ENCODE results near the gene PTPRCAP.

The PTPRCAP gene

GRCh38 chr11:67441098-67441563 lies 3.6 kb upstream of the PTPRCAP start:
- no peak overlapping the region for H2AK5ac ChIP-seq (ENCODE audit: low read length)
- no peak overlapping the region for H4K8ac ChIP-seq (ENCODE audit: low read depth, low read length)
- no peaks in the 10 kb centered on the region for H3K79me2 ChIP-seq (ENCODE audit: control insufficient read depth, insufficient read depth, low read length)
- no CpG with 5 or more reads among the region's 21 CpGs for WGBS (ENCODE audit: extremely low coverage, insufficient coverage, low lambda C conversion rate)
- H3K4me2 ChIP-seq (ENCODE audit: low read length): no peak overlapping the region
- no peak for DNase-seq
- no peak overlapping the region for H3K18ac ChIP-seq (ENCODE audit: low read length)
- H3K4me3 ChIP-seq (ENCODE audit: low read length): no peak overlapping the region
- H4K5ac ChIP-seq (ENCODE audit: low read length): no peak overlapping the region
- no peak overlapping the region for H3K4ac ChIP-seq (ENCODE audit: low read depth, low read length)
- no peaks in the 10 kb centered on the region for H3K36me3 ChIP-seq (ENCODE audit: control insufficient read depth, insufficient read depth, low read length)
- no peak overlapping the region for H3K56ac ChIP-seq (ENCODE audit: low read length)
- no peak overlapping the region for H2BK5ac ChIP-seq (ENCODE audit: low read length)
- H2BK15ac ChIP-seq (replicated peaks; ENCODE audit: low read depth): no peak overlapping the region
- no peak overlapping the region for H3K23ac ChIP-seq (ENCODE audit: low read length)
- no peaks in the 10 kb centered on the region for H3K27me3 ChIP-seq (ENCODE audit: insufficient read depth, low read length, poor library complexity)
- no peaks in the 10 kb centered on the region for H3K79me1 ChIP-seq (ENCODE audit: low read length)
- H3K27ac ChIP-seq (ENCODE audit: low read depth, low read length): no peak overlapping the region
- H3K4me1 ChIP-seq (ENCODE audit: control insufficient read depth, low read depth, low read length): peaks cover 2% of the 10 kb centered on the region
- H2BK120ac ChIP-seq (ENCODE audit: low read depth, low read length): no peak overlapping the region
- H3K9ac ChIP-seq (ENCODE audit: low read length): no peak overlapping the region

- H4K8ac ChIP-seq (ENCODE audit: low read depth, low read length): no peak overlapping the region
- H3K4me3 ChIP-seq (ENCODE audit: low read length): no peak overlapping the region
- no peaks in the 10 kb centered on the region for H3K36me3 ChIP-seq (ENCODE audit: control insufficient read depth, insufficient read depth, low read length)
- H3K9ac ChIP-seq (ENCODE audit: low read length): no peak overlapping the region
- WGBS (ENCODE audit: extremely low coverage, insufficient coverage, low lambda C conversion rate): no CpG with 5 or more reads among the region's 17 CpGs
- no peak overlapping the region for H3K56ac ChIP-seq (ENCODE audit: low read length)
- peaks cover 2% of the 10 kb centered on the region for H3K4me1 ChIP-seq (ENCODE audit: control insufficient read depth, low read depth, low read length)
- no peak overlapping the region for H2AK5ac ChIP-seq (ENCODE audit: low read length)
- no peak for DNase-seq
- no peaks in the 10 kb centered on the region for H3K79me2 ChIP-seq (ENCODE audit: control insufficient read depth, insufficient read depth, low read length)
- no peak overlapping the region for H2BK15ac ChIP-seq (replicated peaks; ENCODE audit: low read depth)
- no peaks in the 10 kb centered on the region for H3K27me3 ChIP-seq (ENCODE audit: insufficient read depth, low read length, poor library complexity)
- H3K4ac ChIP-seq (ENCODE audit: low read depth, low read length): no peak overlapping the region
- H3K18ac ChIP-seq (ENCODE audit: low read length): no peak overlapping the region
- H2BK5ac ChIP-seq (ENCODE audit: low read length): no peak overlapping the region
- H3K79me1 ChIP-seq (ENCODE audit: low read length): no peaks in the 10 kb centered on the region
- no peak overlapping the region for H3K23ac ChIP-seq (ENCODE audit: low read length)
- H3K27ac ChIP-seq (ENCODE audit: low read depth, low read length): no peak overlapping the region
- no peak overlapping the region for H4K5ac ChIP-seq (ENCODE audit: low read length)
- no peak overlapping the region for H3K4me2 ChIP-seq (ENCODE audit: low read length)
- H2BK120ac ChIP-seq (ENCODE audit: low read depth, low read length): no peak overlapping the region
Observed at GRCh38 chr11:67440229-67441097, 3.0 kb upstream of the PTPRCAP start.

DNA sequence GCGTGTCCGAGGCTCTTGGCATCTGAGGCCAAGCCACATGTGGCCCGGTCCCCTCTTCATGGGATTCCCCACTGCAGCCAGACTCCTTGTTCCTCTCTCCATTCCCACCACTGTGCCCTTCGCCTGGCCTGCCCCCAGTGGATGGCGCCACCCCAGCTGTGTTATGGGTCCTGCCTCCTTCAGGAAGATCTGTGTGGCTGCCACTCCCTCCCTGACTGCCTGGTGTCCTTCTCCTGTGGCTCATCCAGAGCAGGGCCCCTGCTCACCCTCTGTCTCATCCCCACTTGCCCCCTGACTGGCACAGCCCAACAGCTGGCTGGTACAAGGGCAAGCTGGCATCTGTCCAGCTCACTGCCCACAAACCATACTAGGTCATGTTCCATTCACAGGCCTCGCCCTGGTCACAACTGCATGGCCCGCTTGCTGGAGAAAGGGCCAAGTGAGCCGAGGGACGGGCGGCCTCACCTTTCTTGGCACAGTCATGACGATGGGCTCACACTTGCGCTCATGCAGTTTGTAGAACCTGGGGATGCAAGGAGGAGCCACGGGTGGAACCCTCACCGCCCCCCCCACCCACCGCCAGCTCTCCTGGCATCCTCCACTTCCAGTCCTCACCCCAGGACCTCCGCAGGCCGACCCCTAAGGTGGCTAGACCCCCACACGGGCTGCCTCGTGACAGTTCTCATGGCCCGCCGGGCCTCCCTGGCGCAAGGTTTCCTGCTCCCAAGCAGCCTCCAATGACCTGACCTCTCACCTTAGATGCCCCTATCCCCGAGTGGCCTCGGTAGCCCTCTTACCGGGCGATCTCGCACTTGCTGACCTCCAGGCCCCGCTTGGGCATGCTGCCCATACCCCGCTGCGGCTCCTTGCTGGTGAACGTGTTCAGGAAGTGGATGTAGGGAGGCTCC lies 2.1 kb upstream of the PTPRCAP start:
- H3K36me3 ChIP-seq (ENCODE audit: control insufficient read depth, insufficient read depth, low read length): no peaks in the 10 kb centered on the region
- H4K8ac ChIP-seq (ENCODE audit: low read depth, low read length): no peak overlapping the region
- H3K79me2 ChIP-seq (ENCODE audit: control insufficient read depth, insufficient read depth, low read length): no peaks in the 10 kb centered on the region
- H3K4me2 ChIP-seq (ENCODE audit: low read length): no peak overlapping the region
- no peak overlapping the region for H3K23ac ChIP-seq (ENCODE audit: low read length)
- peaks cover 2% of the 10 kb centered on the region for H3K4me1 ChIP-seq (ENCODE audit: control insufficient read depth, low read depth, low read length)
- WGBS (ENCODE audit: extremely low coverage, insufficient coverage, low lambda C conversion rate): no CpG with 5 or more reads among the region's 31 CpGs
- no peak overlapping the region for H3K4ac ChIP-seq (ENCODE audit: low read depth, low read length)
- H2BK5ac ChIP-seq (ENCODE audit: low read length): no peak overlapping the region
- H3K18ac ChIP-seq (ENCODE audit: low read length): no peak overlapping the region
- no peaks in the 10 kb centered on the region for H3K27me3 ChIP-seq (ENCODE audit: insufficient read depth, low read length, poor library complexity)
- H4K5ac ChIP-seq (ENCODE audit: low read length): no peak overlapping the region
- H3K27ac ChIP-seq (ENCODE audit: low read depth, low read length): no peak overlapping the region
- H3K56ac ChIP-seq (ENCODE audit: low read length): no peak overlapping the region
- H3K9ac ChIP-seq (ENCODE audit: low read length): no peak overlapping the region
- DNase-seq: peak; percentile 62
- H3K4me3 ChIP-seq (ENCODE audit: low read length): no peak overlapping the region
- H3K79me1 ChIP-seq (ENCODE audit: low read length): no peaks in the 10 kb centered on the region
- no peak overlapping the region for H2BK120ac ChIP-seq (ENCODE audit: low read depth, low read length)
- H2AK5ac ChIP-seq (ENCODE audit: low read length): no peak overlapping the region
- H2BK15ac ChIP-seq (replicated peaks; ENCODE audit: low read depth): no peak overlapping the region

DNA sequence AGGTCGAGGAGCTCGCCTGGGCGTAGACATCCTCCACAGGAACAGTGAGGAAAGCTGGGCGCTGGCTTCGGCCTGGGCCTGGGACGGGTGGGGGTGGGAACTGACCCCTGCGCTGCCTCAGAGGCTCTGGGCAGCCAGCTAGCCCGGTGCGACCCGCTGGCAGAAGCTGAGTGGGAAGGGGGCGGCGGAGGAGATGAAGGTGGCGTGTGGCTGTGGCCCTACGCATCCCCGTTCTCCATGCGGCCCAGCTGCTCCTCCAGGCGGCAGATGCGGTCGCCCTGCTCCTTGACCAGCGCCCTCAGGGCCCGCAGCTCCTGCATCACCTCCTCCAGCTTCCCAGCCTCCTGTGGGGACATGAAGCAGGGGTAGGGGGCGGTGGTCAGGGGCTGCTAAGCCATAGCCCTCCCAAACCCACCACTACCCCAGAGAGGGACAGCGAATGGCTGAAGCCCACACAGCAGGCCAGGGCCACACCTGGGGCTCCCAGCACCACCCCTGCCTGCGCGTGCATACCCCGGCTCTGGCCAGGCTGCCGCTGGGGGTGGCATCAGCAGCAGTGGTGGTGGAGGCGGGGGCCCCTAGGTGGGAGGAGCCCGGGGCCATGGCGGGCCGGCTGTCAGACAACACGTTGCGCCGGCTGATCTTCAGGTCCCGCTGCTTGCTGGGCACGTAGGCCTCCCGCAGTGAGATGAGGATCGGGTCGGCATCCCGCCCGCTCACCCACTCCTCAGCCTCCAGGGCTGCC lies 848 bp upstream of the PTPRCAP start:
- no peaks in the 10 kb centered on the region for H3K79me2 ChIP-seq (ENCODE audit: control insufficient read depth, insufficient read depth, low read length)
- no peak overlapping the region for H3K4me2 ChIP-seq (ENCODE audit: low read length)
- H3K4me1 ChIP-seq (ENCODE audit: control insufficient read depth, low read depth, low read length): peaks cover 2% of the 10 kb centered on the region
- H2BK15ac ChIP-seq (replicated peaks; ENCODE audit: low read depth): no peak overlapping the region
- no peaks in the 10 kb centered on the region for H3K27me3 ChIP-seq (ENCODE audit: insufficient read depth, low read length, poor library complexity)
- no peak for DNase-seq
- no peak overlapping the region for H2AK5ac ChIP-seq (ENCODE audit: low read length)
- H3K4ac ChIP-seq (ENCODE audit: low read depth, low read length): no peak overlapping the region
- peak overlapping the region; percentile 12 for H3K27ac ChIP-seq (ENCODE audit: low read depth, low read length)
- H3K36me3 ChIP-seq (ENCODE audit: control insufficient read depth, insufficient read depth, low read length): peaks cover 2% of the 10 kb centered on the region
- no peak overlapping the region for H3K56ac ChIP-seq (ENCODE audit: low read length)
- no peak overlapping the region for H3K23ac ChIP-seq (ENCODE audit: low read length)
- no peak overlapping the region for H4K8ac ChIP-seq (ENCODE audit: low read depth, low read length)
- no peak overlapping the region for H2BK5ac ChIP-seq (ENCODE audit: low read length)
- H4K5ac ChIP-seq (ENCODE audit: low read length): no peak overlapping the region
- no peak overlapping the region for H3K9ac ChIP-seq (ENCODE audit: low read length)
- H3K18ac ChIP-seq (ENCODE audit: low read length): no peak overlapping the region
- no peaks in the 10 kb centered on the region for H3K79me1 ChIP-seq (ENCODE audit: low read length)
- no CpG with 5 or more reads among the region's 41 CpGs for WGBS (ENCODE audit: extremely low coverage, insufficient coverage, low lambda C conversion rate)
- H3K4me3 ChIP-seq (ENCODE audit: low read length): no peak overlapping the region
- no peak overlapping the region for H2BK120ac ChIP-seq (ENCODE audit: low read depth, low read length)

DNA sequence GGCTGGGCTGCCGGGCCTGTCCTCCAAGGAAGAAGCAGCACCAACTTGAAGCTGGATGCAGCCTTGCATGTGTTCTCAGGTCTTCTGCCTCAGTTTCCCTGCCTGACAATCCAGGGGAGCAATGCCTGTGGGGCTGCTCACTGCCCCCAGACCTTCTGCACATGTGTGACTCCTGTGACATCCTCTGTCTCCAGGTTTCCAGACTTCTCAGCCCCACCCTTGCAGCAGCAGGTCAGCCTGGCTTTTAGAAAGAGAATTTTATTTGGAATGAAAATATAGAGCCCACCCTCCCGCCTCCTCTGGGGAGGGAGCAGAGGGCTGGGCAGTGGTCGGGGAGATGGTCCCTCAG lies 301 bp upstream of the PTPRCAP start:
- WGBS (ENCODE audit: extremely low coverage, insufficient coverage, low lambda C conversion rate): no CpG with 5 or more reads among the region's 3 CpGs

More for the DNA sequence above, 301 bp upstream of the PTPRCAP start:
- Histone ChIP-seq H3K4ac (ENCODE audit: low read depth, low read length) (no peak overlapping the region), H3K27me3 (ENCODE audit: insufficient read depth, low read length, poor library complexity) (no peaks in the 10 kb centered on the region), H3K4me1 (ENCODE audit: control insufficient read depth, low read depth, low read length) (peaks cover 2% of the 10 kb centered on the region), H2BK5ac (ENCODE audit: low read length) (no peak overlapping the region), H3K27ac (ENCODE audit: low read depth, low read length) (peak overlapping the region; percentile 75), H3K4me3 (ENCODE audit: low read length) (no peak overlapping the region), H3K9ac (ENCODE audit: low read length) (peak overlapping the region; percentile 47), H3K79me2 (ENCODE audit: control insufficient read depth, insufficient read depth, low read length) (no peaks in the 10 kb centered on the region), H3K36me3 (ENCODE audit: control insufficient read depth, insufficient read depth, low read length) (peaks cover 2% of the 10 kb centered on the region), H3K79me1 (ENCODE audit: low read length) (no peaks in the 10 kb centered on the region), H2BK120ac (ENCODE audit: low read depth, low read length) (no peak overlapping the region), H3K4me2 (ENCODE audit: low read length) (no peak overlapping the region), H2AK5ac (ENCODE audit: low read length) (no peak overlapping the region), H3K18ac (ENCODE audit: low read length) (peak overlapping the region; percentile 10), H3K23ac (ENCODE audit: low read length) (no peak overlapping the region), H3K56ac (ENCODE audit: low read length) (peak overlapping the region; percentile 58), H4K8ac (ENCODE audit: low read depth, low read length) (no peak overlapping the region), H4K5ac (ENCODE audit: low read length) (no peak overlapping the region), H2BK15ac (replicated peaks; ENCODE audit: low read depth) (no peak overlapping the region)
- DNase-seq: no peak
